KG1 (cell line): ENCODE measurements around the gene FZD1.
A peak's percentile ranks its signal among the peaks of the same experiment; 100 is the strongest.

Source experiments
- DNase-seq: peaks from one replicate; lab custom pipeline; 2025; lab: John Stamatoyannopoulos, UW

The FZD1 gene

GRCh38 chr7:91264046-91264923 lies at the start of gene FZD1:
FZD1 (plus strand) TSS chr7:91264433; CDS start chr7:91264881, 448 bp downstream.
- DNase-seq, result peak; percentile 90

DNA sequence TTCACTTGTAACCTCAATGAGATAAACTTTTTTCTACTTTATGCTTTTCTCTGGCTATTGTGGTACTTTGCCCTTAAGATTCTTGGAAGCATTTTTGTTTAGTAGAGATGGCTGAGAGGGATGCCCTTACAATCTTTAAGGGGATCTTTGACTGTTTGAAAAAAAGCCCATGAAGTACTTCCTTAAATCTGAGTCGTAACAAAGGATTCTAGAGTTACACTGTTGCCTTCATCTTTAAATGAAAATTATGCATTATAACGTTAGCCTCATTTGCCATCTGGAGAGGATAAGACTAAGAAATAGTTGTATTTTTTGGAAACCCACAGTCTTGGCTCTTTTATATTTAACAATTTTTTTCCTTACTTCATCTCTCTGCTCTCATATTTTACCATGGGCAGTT lies 37.8 kb upstream of the FZD1 start:
- no peak for DNase-seq

DNA sequence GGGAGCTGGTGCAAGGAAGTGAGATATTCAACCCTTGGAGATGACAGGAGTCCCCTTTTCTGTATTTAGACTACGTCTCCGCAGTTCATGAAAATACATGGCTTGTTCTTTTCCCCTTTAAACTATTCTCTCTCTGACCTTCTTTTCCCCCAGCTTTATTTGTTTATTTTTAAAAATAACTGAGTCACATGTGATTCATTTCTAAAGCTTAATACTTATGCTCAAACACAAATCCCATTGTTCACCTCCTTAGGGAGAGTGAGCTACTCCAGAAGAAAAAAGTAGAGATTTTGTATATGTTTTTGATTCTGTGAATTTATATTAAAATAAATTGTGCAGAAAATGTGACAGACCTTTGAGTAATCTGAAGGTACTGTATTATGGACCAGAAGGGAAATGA lies 35.9 kb upstream of the FZD1 start:
- no peak for DNase-seq

- no peak for DNase-seq
These were observed 35.2 kb upstream of the FZD1 start for GRCh38 chr7:91228927-91229558.

DNA sequence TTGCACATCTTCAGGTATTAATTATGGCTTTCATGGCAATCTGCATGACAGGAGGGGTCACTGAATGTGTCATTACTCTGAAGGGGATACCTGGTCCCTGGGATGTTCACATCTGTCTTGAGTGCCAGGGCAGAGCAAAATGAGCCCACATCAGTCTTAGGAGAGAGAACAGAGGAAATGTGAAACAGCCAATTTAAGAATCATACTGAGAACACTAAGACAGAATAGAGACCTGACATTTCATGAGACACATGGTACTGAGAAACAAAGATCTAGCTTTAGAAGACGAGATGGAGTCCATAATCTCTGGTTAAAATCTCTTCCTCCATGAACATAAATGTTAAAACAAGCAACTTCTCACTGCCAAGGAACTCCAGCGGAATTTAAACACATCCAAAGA lies 34.1 kb upstream of the FZD1 start:
- DNase-seq, result no peak

GRCh38 chr7:91230503-91230902 lies 33.7 kb upstream of the FZD1 start:
- DNase-seq, result no peak

DNA sequence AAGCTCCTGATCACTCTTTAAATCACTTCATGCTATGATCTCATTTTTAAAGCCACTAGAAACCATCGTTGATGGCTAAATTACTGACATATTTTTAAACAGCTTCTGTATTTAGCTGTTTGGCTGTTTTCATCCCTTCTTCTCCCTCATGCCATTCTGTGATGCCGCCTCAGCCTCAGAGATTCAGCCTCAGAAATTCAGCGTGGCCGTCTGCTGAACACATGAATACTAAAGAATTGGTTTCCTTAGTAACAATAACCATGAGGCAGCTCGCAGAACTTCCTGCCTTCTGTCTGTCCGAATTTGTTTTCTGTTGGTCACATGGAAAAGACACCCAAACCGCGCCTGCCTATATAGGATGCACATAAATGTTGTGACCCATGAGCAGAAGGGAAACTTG lies 31.0 kb upstream of the FZD1 start:
- DNase-seq, result no peak

DNA sequence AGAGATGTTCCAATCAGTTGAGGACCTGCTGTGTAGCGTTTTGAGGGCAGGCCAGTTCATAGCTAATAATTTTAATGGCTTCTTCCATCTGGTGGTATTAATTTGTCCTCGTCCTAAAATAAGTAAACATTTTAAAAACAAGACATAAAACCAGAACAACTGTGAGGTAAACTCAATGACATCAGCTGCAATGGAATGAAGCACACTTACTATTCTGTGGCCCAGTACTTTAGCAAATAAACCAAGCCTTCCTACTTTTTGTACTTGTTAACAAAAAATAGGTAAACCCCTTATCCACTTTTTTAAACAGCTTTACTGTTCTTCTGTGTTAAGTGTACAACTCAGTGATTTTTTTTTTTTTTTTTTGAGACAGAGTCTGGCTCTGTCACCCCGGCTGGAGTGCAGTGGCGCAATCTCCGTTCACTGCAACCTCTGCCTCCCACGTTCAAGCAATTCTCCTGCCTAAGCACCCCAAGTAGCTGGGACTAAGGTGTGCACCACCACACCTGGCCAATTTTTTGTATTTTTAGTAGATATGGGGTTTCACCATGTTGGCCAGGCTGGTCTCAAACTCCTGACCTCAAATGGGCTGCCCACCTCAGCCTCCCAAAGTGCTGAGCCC lies 28.9 kb upstream of the FZD1 start:
- no peak for DNase-seq

DNA sequence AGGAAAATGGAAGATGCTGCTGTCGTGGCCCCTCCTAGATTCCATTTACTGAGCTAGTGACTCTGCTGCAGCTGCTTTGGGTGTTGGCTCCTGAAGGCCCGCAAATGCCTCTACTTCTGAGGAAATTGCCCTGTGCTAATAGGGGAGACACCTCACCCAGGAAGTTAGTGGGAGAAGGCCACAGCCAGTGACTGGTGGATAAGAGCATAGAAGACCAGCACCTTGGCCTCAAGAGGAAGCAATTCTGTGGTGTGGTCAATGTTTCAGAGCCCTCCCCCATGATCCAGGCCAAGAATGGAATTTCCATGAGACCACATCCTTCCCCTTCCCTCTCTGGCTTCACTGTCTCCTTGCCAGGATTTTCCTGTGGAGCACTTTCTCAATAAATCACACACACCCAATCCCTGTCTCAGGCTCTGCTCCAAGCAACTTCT lies 25.0 kb upstream of the FZD1 start:
- no peak for DNase-seq

DNA sequence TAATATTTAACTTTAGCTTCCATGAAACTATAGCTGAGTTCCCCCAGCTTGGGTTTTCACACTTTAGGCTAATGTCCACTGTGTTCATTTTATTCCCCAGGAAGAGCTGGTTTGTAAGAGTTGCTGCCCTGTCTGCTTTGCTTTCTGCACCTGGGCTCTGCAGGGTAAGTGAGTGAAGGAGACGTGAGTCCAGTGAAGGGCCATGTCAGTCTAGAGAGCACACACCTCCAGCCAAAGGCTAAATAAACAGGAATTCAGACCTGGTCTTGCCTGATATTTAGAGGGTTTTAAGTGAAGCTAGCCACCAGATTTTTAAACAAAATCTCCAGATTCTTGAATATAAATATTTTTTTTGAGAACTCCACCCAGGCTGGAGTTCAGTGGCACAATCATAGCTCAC lies 24.5 kb upstream of the FZD1 start:
- DNase-seq, result no peak

DNA sequence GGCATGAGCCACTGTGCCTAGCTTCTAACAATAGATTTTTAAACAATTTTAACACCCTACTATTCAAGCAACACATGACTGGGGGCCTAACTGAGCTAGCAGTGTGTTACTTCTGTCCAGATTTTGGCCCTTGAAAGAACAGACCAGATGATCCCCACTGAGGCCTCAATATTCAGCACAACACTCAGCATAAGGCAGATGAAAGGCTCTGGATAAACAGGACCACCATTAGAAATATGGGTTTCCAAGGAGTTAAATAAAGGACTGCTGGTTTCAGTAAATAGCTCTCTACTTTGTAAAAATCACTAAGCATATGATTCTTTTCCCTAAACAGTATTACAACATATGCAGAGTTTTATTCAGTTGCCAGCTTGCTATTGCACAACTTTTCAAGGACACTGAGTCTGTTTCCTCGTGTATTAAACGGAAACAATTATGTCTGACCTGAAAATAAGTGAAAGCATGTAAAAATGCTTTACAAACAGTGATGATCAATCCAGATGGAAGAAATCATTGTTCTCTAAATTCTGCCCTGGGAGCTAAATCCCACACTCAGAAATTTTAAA lies 23.8 kb upstream of the FZD1 start:
- no peak for DNase-seq

GRCh38 chr7:91242097-91242844 lies 22.0 kb upstream of the FZD1 start:
- DNase-seq, result no peak

- DNase-seq, result no peak
These were observed 20.5 kb upstream of the FZD1 start for GRCh38 chr7:91243591-91244301.

- no peak for DNase-seq
These were observed 16.7 kb upstream of the FZD1 start for GRCh38 chr7:91247500-91247899.

DNA sequence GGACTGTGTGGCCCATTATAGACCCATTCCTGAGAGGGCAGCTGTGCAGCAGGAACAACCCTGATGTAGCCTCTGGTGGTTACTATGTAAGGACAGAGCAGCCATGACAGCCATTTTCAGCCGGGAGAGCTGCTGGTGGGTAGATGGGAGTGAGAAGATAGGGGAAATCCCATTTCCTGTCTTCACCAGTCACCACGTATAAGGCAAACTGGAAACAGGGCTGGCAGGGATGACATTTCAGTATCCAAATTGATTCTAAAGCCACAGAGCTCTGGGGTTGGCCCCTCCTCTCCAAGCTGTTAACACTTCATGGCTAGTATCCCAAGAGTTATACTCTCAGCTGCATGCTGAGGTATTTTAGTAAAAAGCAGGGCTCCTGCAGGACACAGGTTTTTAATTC lies 15.2 kb upstream of the FZD1 start:
- no peak for DNase-seq

DNA sequence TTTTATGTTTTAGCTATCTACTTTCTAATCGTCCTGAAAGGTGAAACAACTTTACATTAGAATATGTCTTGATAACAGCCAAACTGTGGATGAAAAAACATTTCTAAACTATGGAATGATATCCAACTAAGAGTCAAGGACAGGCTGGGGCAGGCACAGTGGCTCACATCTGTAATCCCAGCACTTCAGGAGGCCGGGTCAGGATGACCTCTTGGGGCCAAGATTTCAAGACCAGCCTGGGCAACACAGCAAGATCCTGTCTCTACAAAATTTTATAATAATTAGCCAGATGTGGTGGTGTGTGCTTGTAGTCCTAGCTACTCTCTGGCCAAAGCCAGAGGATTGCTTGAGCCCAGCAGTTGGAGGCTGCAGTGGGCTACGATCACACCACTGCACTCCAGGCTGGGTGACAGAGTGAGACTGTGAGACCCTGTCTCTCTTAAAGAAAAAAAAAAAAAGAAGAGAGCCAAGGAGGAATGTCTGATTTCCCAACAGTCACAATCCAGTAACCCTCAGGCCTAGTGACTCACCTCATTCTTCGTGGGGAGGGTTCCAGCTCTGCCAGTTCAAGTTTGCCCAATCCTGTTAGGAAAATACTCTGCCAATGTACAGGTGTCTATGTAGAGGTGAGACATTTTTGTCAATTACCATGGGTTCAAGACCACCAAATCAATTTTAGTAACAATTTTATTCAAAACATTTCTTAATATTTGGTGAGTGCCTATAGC lies 14.6 kb upstream of the FZD1 start:
- DNase-seq, result no peak

DNA sequence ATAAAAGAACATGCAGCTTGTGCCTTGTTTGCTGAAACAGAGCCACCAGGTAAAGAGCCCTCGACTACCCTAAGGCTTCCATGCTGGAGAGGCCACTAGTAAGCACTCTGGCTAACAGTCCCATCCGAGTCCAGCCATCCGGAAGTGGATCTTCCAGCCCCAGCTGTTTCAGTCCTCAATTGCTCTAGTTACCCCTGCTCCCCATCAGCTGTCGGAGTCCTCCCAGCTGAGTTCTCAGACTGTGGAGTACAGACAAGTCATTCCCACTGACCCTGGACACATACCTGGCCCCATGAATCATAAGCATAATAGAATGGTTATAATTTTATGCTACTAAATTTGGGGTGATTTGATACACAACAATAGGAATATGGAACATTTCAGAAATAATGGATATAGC lies 13.5 kb upstream of the FZD1 start:
- DNase-seq, result no peak

- DNase-seq, result no peak
These were observed 12.4 kb upstream of the FZD1 start for GRCh38 chr7:91251877-91252276.

DNA sequence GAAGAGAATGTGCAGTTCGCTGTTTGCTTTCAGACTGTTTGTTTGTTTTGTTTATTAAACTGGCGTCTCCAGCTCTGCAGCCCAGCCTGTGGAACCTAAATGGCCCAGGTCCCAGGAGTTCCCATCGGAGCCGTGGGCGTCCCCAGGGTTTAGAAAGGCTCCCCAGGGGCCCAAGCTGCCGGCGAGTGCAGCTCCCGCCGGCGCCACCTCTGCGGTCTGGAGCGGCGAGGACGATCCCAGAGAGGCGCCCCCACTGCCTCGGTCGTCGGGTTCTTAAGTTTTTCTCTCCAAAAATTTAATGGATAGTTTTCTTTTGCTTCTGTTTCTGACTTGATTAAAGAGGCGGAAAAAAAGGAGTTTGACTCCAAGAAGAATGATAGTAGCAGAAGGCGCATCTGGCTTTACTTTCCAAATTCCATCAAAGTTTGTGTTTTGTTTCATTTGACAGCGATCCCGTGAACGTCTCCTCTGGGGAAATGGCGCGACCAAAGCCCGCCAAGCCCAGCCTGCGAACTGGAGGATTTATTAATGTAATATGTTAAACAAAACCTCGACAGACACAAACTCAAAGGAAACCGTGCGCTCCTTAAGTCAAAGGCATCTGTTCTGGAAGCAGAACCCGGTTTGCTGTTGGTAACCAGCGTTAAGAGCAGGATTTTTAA lies 718 bp upstream of the FZD1 start:
- no peak for DNase-seq
